Activated CD4-positive, CD25-positive, alpha-beta regulatory T cell (primary cell): Measurements from ENCODE around the gene IQSEC1.

Experiments
- DNase-seq, 4 experiments: peaks; one replicate each; lab custom pipeline; 2025; lab: John Stamatoyannopoulos, UW

IQSEC1 gene

GRCh38 chr3:12985148-12985547, 88.1 kb downstream of the IQSEC1 start:
- DNase-seq: no peak

- DNase-seq: peak in 2 of 4 experiments; percentile 29 to 43
Observed at GRCh38 chr3:12984023-12984823, 89.0 kb downstream of the IQSEC1 start.

DNA sequence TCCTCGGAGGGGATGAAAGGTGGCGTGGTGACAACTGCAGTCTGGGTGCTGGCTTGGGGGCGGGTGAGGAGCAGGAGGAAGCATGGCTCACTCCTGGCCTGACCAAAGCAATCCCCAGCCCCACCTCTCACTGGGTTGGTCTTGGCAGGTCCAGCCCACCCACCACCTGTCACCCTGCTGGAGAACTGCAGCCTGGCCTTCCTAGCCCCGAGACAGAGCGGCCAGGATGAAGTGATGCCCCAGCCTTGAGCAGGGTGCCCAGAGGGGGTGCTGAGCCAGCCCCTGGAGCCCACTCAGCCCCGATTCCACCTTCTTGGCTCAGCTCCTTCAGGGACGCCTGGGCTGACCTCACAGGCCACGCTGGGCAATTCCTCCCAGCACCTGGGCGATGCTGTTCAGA, 89.9 kb downstream of the IQSEC1 start:
- DNase-seq: no peak

- DNase-seq: no peak
Observed at GRCh38 chr3:12982619-12983101, 90.6 kb downstream of the IQSEC1 start.

- DNase-seq: no peak
Observed at GRCh38 chr3:12981306-12982275, 91.6 kb downstream of the IQSEC1 start.

- no peak for DNase-seq
Observed at GRCh38 chr3:12980596-12981290, 92.5 kb downstream of the IQSEC1 start.

GRCh38 chr3:12979947-12980487, 93.2 kb downstream of the IQSEC1 start:
- DNase-seq: no peak

GRCh38 chr3:12979151-12979946, 93.9 kb downstream of the IQSEC1 start:
- no peak for DNase-seq

GRCh38 chr3:12978682-12979081, 94.5 kb downstream of the IQSEC1 start:
- DNase-seq: no peak

DNA sequence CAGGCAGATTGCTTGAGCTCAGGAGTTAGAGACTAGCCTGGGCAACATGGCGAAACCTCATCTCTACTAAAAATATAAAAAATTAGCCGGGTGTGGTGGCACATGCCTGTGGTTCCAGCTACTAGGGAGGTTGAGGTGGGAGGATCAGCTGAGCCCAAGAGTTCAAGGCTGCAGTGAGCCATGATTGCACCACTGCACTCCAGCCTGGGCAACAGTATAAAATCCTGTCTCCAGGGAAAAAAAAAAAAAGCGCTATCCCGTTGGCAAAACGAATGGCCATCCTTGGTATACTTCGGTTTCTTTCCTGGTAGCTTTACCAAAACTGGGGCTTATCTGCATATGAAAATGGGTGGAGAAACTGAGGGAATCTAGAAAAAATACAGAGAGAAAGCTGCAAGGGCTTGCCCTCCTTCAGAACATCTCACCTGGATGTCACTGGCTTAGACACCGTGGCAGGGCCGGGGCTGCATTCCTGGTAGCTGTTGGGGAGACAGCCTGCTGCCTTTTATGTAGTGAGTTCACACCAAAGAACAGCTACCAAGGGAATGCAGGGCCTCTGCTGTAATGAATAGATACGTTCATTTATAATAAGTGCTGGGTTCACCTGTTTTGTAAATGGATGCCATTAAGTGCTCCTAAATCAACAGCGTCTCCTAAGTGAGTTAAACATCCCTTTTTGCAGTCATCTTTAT, 96.0 kb downstream of the IQSEC1 start:
- DNase-seq: no peak

DNA sequence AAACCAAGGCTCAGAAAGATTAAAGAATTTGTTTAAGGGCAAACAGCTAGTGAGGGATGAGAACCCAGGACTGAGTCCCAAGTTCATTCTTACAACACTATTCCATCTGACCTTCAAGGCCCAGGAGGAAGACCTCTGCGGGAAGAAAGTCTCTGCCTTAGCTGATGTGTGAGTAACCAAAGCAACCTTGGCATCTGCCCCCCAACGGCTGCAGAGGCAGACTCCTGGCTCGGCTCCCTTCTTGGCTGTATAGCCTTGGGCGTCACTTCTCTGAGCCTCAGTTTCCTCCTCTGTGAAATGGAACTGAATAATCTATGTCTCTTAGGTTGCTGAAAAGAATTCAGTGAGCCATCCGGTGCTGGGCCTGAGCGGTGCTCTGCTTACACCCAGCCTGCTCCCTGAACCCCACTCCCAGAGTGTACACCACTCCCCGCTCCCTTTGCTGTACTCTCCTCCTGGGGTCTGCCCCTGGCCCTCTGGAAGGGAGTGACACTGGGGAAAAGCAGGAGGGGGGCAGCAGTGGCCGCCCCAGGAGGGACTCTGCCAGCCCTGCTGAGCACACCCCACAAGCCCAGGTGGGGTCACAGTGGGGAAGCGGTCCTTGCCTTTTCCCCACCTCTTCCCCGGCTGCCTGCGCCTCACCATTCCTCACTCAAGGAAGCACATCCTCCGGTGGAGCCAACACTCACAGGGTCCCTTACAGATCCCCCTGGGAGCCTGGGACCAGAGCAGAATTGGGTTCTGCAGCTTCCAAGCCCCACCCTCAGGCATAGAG, 97.3 kb downstream of the IQSEC1 start:
- no peak for DNase-seq

DNA sequence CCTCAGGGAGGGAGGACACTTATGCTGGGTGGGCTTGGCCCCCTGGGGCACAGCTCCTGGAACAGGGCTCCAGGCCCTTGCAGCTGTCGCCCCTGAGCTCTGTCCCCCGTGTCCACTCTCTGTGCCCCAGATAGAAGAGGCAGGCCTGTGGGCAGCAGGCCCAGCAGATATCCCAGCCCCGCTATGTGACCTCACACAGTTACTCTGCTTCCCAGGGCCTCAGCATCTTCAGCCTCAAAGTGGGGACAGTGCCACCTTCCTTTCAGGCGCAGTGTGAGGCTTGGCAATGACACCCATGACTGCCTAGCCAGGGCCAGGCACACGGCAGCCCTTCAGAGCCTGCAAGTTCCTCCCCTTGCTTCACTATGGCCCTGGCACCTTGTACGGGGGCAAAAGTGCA, 98.4 kb downstream of the IQSEC1 start:
- DNase-seq: no peak

- no peak for DNase-seq
Observed at GRCh38 chr3:12974334-12974733, 98.9 kb downstream of the IQSEC1 start.

- DNase-seq: no peak
Observed at GRCh38 chr3:12973827-12974226, 99.4 kb downstream of the IQSEC1 start.

- no peak for DNase-seq
Observed at GRCh38 chr3:12972781-12973702, 100.2 kb downstream of the IQSEC1 start.

GRCh38 chr3:12972043-12972442, 101.2 kb downstream of the IQSEC1 start:
- DNase-seq: no peak

DNA sequence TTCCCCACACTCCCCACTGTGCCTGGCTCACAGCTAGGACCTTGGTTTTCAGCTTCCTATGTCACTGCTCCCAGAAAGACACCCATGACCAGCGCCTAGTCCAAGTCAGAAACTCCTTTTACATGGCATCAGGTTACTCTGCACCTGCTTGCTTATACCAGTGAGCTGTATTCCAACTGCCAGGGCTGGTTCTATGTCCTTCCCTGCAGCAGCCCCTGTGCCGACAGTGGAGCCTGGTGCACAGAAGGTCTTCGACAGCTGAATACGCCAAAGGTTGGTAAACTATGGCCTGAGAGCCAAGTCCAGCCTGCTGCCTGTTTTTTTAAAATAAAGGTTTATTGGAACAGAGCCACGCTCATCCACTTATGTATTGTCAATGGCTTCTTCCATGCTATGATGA, 102.5 kb downstream of the IQSEC1 start:
- no peak for DNase-seq

- no peak for DNase-seq
Observed at GRCh38 chr3:12969486-12969885, 103.7 kb downstream of the IQSEC1 start.

DNA sequence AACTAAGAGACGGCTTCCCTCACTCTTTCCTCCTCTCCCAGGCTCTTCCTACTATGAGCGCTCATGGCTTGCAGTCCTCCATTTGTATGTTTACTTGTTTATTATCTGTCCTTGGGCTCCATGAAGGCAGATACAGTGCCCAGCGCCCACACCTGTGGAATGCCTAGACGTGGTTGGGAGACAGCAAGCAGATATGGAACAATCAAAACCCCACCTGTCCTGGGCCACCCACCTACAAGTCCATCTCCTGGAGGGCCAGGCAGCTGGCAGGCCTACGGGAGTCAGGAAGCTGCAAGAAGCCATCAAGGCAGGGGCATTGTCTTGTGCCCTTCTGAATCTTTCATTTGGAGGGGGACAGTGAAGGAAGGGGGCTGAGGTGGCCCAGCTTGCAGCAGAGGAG, 104.7 kb downstream of the IQSEC1 start:
- DNase-seq: no peak
